GM19023 (cell line): ENCODE measurements around the gene CATSPER2.
"Not testable (repeated sequence)": the region's sequence is repeated elsewhere in the genome, so short reads cannot be mapped to it uniquely, and the experiment has no call there.

ENCODE experiments used
- ATAC-seq: cut with Tn5 transposase; IDR thresholded peaks from one replicate; pipeline ENCODE4 v1.9.1; 2021; ENCODE audit warnings: mild to moderate bottlenecking, moderate library complexity; ENCODE audit not compliant: unreplicated experiment

CATSPER2 gene

GRCh38 chr15:43593328-43594190 is 55.1 kb downstream of the CATSPER2 start, which contains the start of gene CKMT1B:
Gene CKMT1B, plus strand, starts transcription at chr15:43594027. Its CDS starts 192 bp downstream, at chr15:43594219.
- not testable (repeated sequence) for ATAC-seq

GRCh38 chr15:43592841-43593240 is 55.8 kb downstream of the CATSPER2 start:
- ATAC-seq, result not testable (repeated sequence)

- ATAC-seq, result peak; percentile 99
Measured at GRCh38 chr15:43589778-43590466, 58.7 kb downstream of the CATSPER2 start, which contains the start of gene PPIP5K1. Gene PPIP5K1, minus strand, starts transcription at chr15:43590208. Its CDS starts 5,704 bp downstream, at chr15:43584504.
